WTC11 (cell line): ENCODE results near the gene UTF1. TPM values are rescaled to one million over a fixed set of nuclear protein-coding genes. Genes with fewer than 3 reads are reported as not detected.

Experiments
- ATAC-seq: fragments of 200-7000 bp; cut with Tn5 transposase; 2 replicates; pipeline ENCODE4 v1.10.0; 2021; ENCODE audit warnings: mild to moderate bottlenecking, moderate library complexity
- CTCF ChIA-PET: fragments of 300-600 bp; sonication (Branson Sonifier 250); formaldehyde crosslinking; loops from one replicate; lab custom pipeline; 2021; ENCODE audit warnings: antibody characterized with exemption; lab: Charles Lee
- POLR2A ChIA-PET: fragments of 350-600 bp; sonication (Branson Sonifier 250); formaldehyde crosslinking; loops from one replicate; lab custom pipeline; 2021; ENCODE audit warnings: antibody characterized with exemption; lab: Charles Lee
- DNase-seq: peaks from one replicate; pipeline ENCODE4 v3.0.0; 2021; ENCODE audit warnings: low spot score
- H3K27ac Mint-ChIP-seq: 2 replicates; pipeline ENCODE4 v1.8.0; 2021; ENCODE audit warnings: mixed read lengths
- H3K27me3 Mint-ChIP-seq: 2 replicates; pipeline ENCODE4 v1.8.0; 2021; ENCODE audit warnings: low read depth, mild to moderate bottlenecking, moderate library complexity, mixed read lengths
- H3K36me3 Mint-ChIP-seq: 2 replicates; pipeline ENCODE4 v1.8.0; 2021; ENCODE audit warnings: mixed read lengths
- H3K4me1 Mint-ChIP-seq: 2 replicates; pipeline ENCODE4 v1.8.0; 2022; ENCODE audit warnings: mixed read lengths
- H3K4me3 Mint-ChIP-seq: 2 replicates; pipeline ENCODE4 v1.8.0; 2021; ENCODE audit warnings: mild to moderate bottlenecking, moderate library complexity, mixed read lengths
- H3K9me3 Mint-ChIP-seq: 2 replicates; pipeline ENCODE4 v1.8.0; 2021; ENCODE audit warnings: mixed read lengths
- IRF2 ChIP-seq: sonication (generic); formaldehyde crosslinking; IDR thresholded peaks from 2 replicates; pipeline ENCODE4 v1.8.0; 2022; ENCODE audit warnings: low read depth, missing genetic modification reagents, borderline replicate concordance
- JUN ChIP-seq: sonication (generic); formaldehyde crosslinking; IDR thresholded peaks from 2 replicates; pipeline ENCODE4 v1.8.0; 2023; ENCODE audit warnings: mild to moderate bottlenecking, missing genetic modification reagents
- KAT7 ChIP-seq: sonication (generic); formaldehyde crosslinking; IDR thresholded peaks from 2 replicates; pipeline ENCODE4 v1.8.1; 2023; ENCODE audit warnings: missing genetic modification reagents, mild to moderate bottlenecking, borderline replicate concordance
- MYBL2 ChIP-seq: sonication (generic); formaldehyde crosslinking; IDR thresholded peaks from 2 replicates; pipeline ENCODE4 v1.8.1; 2023; ENCODE audit warnings: mild to moderate bottlenecking, moderate library complexity, missing genetic modification reagents
- NFE2L1 ChIP-seq: sonication (generic); formaldehyde crosslinking; IDR thresholded peaks from 2 replicates; pipeline ENCODE4 v1.8.1; 2023; ENCODE audit warnings: missing genetic modification reagents
- NR3C1 ChIP-seq: sonication (generic); formaldehyde crosslinking; conservative IDR thresholded peaks from 2 replicates; pipeline ENCODE4 v1.8.1; 2023; ENCODE audit warnings: low read depth, mild to moderate bottlenecking, missing genetic modification reagents
- PRDM15 ChIP-seq: sonication (generic); formaldehyde crosslinking; IDR thresholded peaks from 2 replicates; pipeline ENCODE4 v1.8.0; 2022; ENCODE audit warnings: missing genetic modification reagents
- RELA ChIP-seq: sonication (generic); formaldehyde crosslinking; IDR thresholded peaks from 2 replicates; pipeline ENCODE4 v1.8.1; 2022; ENCODE audit warnings: missing genetic modification reagents, mild to moderate bottlenecking, borderline replicate concordance
- TCF7 ChIP-seq: sonication (generic); formaldehyde crosslinking; IDR thresholded peaks from 2 replicates; pipeline ENCODE4 v1.8.0; 2022; ENCODE audit warnings: mild to moderate bottlenecking, low read depth, missing genetic modification reagents, moderate library complexity
- USF2 ChIP-seq: sonication (generic); formaldehyde crosslinking; IDR thresholded peaks from 2 replicates; pipeline ENCODE4 v1.8.1; 2023; ENCODE audit warnings: mild to moderate bottlenecking, missing genetic modification reagents, moderate library complexity
- ZNF263 ChIP-seq: sonication (generic); formaldehyde crosslinking; IDR thresholded peaks from 2 replicates; pipeline ENCODE4 v1.8.1; 2022; ENCODE audit warnings: low read depth, mild to moderate bottlenecking, moderate library complexity, missing genetic modification reagents
- total RNA-seq: library from RNA; stranded (reverse); gene quantifications from 3 replicates; pipeline ENCODE4 v1.2.3, GENCODE V29; 2021
- TF ChIP-seq, protein P1 (sequence below): sonication (generic); formaldehyde crosslinking; IDR thresholded peaks from 2 replicates; pipeline ENCODE4 v1.8.1; 2022; ENCODE audit warnings: mild to moderate bottlenecking, missing genetic modification reagents, moderate library complexity, borderline replicate concordance
- TF ChIP-seq, protein P2 (sequence below): sonication (generic); formaldehyde crosslinking; IDR thresholded peaks from 2 replicates; pipeline ENCODE4 v1.8.1; 2023; ENCODE audit warnings: mild to moderate bottlenecking, missing genetic modification reagents
- TF ChIP-seq, protein P3 (sequence below): sonication (generic); formaldehyde crosslinking; IDR thresholded peaks from 2 replicates; pipeline ENCODE4 v1.8.1; 2023; ENCODE audit warnings: mild to moderate bottlenecking, missing genetic modification reagents

UTF1 gene
- total RNA-seq, 1 experiment from 2014 or later, result 196 TPM

GRCh38 chr10:133201151-133201947, 28.7 kb upstream of the UTF1 start:
- ChIA-PET CTCF (interaction anchor here (0.7 to 1.2 kb wide), 2 partner anchors 25 to 45 kb away, joined by 3 to 5 read pairs; no protein-coding TSS in a partner anchor), POLR2A (no interaction called here)
- H3K4me3 Mint-ChIP-seq, result no peak overlapping the region
- H3K27me3 Mint-ChIP-seq, result no peaks in the 10 kb centered on the region
- no peaks in the 10 kb centered on the region for H3K9me3 Mint-ChIP-seq
- DNase-seq (no peak), ATAC-seq (no peak)
- H3K27ac Mint-ChIP-seq, result peak overlapping the region; percentile 89
- no peaks in the 10 kb centered on the region for H3K36me3 Mint-ChIP-seq
- no peaks in the 10 kb centered on the region for H3K4me1 Mint-ChIP-seq
- TF ChIP-seq IRF2 (CRISPR knock-in tag), result no peak
- TF ChIP-seq RELA (CRISPR knock-in tag), result no peak
- TF ChIP-seq, protein P1, sequence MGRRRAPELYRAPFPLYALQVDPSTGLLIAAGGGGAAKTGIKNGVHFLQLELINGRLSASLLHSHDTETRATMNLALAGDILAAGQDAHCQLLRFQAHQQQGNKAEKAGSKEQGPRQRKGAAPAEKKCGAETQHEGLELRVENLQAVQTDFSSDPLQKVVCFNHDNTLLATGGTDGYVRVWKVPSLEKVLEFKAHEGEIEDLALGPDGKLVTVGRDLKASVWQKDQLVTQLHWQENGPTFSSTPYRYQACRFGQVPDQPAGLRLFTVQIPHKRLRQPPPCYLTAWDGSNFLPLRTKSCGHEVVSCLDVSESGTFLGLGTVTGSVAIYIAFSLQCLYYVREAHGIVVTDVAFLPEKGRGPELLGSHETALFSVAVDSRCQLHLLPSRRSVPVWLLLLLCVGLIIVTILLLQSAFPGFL, result no peak
- no peak for TF ChIP-seq USF2 (CRISPR knock-in tag)
- no peak for TF ChIP-seq MYBL2 (CRISPR knock-in tag)
- no peak for TF ChIP-seq NR3C1
- TF ChIP-seq, protein P2, sequence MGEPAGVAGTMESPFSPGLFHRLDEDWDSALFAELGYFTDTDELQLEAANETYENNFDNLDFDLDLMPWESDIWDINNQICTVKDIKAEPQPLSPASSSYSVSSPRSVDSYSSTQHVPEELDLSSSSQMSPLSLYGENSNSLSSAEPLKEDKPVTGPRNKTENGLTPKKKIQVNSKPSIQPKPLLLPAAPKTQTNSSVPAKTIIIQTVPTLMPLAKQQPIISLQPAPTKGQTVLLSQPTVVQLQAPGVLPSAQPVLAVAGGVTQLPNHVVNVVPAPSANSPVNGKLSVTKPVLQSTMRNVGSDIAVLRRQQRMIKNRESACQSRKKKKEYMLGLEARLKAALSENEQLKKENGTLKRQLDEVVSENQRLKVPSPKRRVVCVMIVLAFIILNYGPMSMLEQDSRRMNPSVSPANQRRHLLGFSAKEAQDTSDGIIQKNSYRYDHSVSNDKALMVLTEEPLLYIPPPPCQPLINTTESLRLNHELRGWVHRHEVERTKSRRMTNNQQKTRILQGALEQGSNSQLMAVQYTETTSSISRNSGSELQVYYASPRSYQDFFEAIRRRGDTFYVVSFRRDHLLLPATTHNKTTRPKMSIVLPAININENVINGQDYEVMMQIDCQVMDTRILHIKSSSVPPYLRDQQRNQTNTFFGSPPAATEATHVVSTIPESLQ (CRISPR knock-in tag), result no peak
- no peak for TF ChIP-seq PRDM15 (CRISPR knock-in tag)
- no peak for TF ChIP-seq ZNF263 (CRISPR knock-in tag)
- no peak for TF ChIP-seq KAT7 (CRISPR knock-in tag)

GRCh38 chr10:133201948-133202725, 27.9 kb upstream of the UTF1 start:
- no peaks in the 10 kb centered on the region for H3K27me3 Mint-ChIP-seq
- CTCF ChIA-PET, result interaction anchor here (0.7 to 1.2 kb wide), 3 partner anchors 25 to 59 kb away, joined by 3 to 5 read pairs (median 4); no protein-coding TSS in a partner anchor
- no peak overlapping the region for H3K27ac Mint-ChIP-seq
- no peaks in the 10 kb centered on the region for H3K9me3 Mint-ChIP-seq
- H3K4me3 Mint-ChIP-seq, result no peak overlapping the region
- TF ChIP-seq NR3C1 (no peak), IRF2 (CRISPR knock-in tag) (no peak), TCF7 (CRISPR knock-in tag) (no peak), JUN (CRISPR knock-in tag) (no peak), NFE2L1 (no peak)
- TF ChIP-seq, protein P1, result no peak
- TF ChIP-seq, protein P3, sequence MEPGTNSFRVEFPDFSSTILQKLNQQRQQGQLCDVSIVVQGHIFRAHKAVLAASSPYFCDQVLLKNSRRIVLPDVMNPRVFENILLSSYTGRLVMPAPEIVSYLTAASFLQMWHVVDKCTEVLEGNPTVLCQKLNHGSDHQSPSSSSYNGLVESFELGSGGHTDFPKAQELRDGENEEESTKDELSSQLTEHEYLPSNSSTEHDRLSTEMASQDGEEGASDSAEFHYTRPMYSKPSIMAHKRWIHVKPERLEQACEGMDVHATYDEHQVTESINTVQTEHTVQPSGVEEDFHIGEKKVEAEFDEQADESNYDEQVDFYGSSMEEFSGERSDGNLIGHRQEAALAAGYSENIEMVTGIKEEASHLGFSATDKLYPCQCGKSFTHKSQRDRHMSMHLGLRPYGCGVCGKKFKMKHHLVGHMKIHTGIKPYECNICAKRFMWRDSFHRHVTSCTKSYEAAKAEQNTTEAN, result no peak
- no peak for DNase-seq
- POLR2A ChIA-PET, result no interaction called here
- no peaks in the 10 kb centered on the region for H3K4me1 Mint-ChIP-seq
- no peaks in the 10 kb centered on the region for H3K36me3 Mint-ChIP-seq
- ATAC-seq, result no peak
